WI38 (cell line): ENCODE data around the gene PDGFRB.

Source experiments
- H3K4me3 ChIP-seq: 2 replicates; pipeline ENCODE4 v1.5.1; 2011; ENCODE audit warnings: low read depth, mild to moderate bottlenecking, control low read depth, low read length
- CTCF ChIP-seq: IDR thresholded peaks from 2 replicates; pipeline ENCODE4 v1.5.1; 2012; ENCODE audit warnings: low read depth, mild to moderate bottlenecking, control low read depth, low read length

Gene PDGFRB

GRCh38 chr5:150106674-150107426 is 48.8 kb downstream of the PDGFRB start:
- no peak for TF ChIP-seq CTCF
- H3K4me3 ChIP-seq = no peak overlapping the region

- no peak for TF ChIP-seq CTCF
Observed at GRCh38 chr5:150105928-150106615, 49.6 kb downstream of the PDGFRB start.

GRCh38 chr5:150104550-150104870 is 51.1 kb downstream of the PDGFRB start:
- no peak for TF ChIP-seq CTCF
- H3K4me3 ChIP-seq = no peak overlapping the region

More at GRCh38 chr5:150105928-150106615, 49.6 kb downstream of the PDGFRB start:
- no peak overlapping the region for H3K4me3 ChIP-seq

GRCh38 chr5:150103678-150104549 is 51.7 kb downstream of the PDGFRB start:
- no peak for TF ChIP-seq CTCF
- no peak overlapping the region for H3K4me3 ChIP-seq

- H3K4me3 ChIP-seq = no peak overlapping the region
- TF ChIP-seq CTCF = no peak
Observed at GRCh38 chr5:150101023-150101422, 54.6 kb downstream of the PDGFRB start.

GRCh38 chr5:150097152-150097551 is 58.5 kb downstream of the PDGFRB start:
- no peak for TF ChIP-seq CTCF
- no peak overlapping the region for H3K4me3 ChIP-seq
